NCI-H2196 (cell line): ENCODE data around the gene STRN.
"Not testable (repeated sequence)": the region's sequence is repeated elsewhere in the genome, so short reads cannot be mapped to it uniquely, and the experiment has no call there.

Experiments
- DNase-seq: peaks from one replicate; lab custom pipeline; 2025; ENCODE audit not compliant: unreplicated experiment; lab: John Stamatoyannopoulos, UW

The STRN gene

GRCh38 chr2:36963734-36964133 is 2.6 kb downstream of the STRN start:
- DNase-seq = no peak

- DNase-seq = no peak
These were observed 3.2 kb downstream of the STRN start for GRCh38 chr2:36963106-36963505.

GRCh38 chr2:36960773-36961172 is 5.6 kb downstream of the STRN start:
- no peak for DNase-seq

- peak; percentile 11 for DNase-seq
These were observed 6.2 kb downstream of the STRN start for GRCh38 chr2:36960005-36960675.

GRCh38 chr2:36954977-36955607 is 11.2 kb downstream of the STRN start:
- DNase-seq = no peak

- no peak for DNase-seq
These were observed 13.6 kb downstream of the STRN start for GRCh38 chr2:36952748-36953197.

- no peak for DNase-seq
These were observed 14.8 kb downstream of the STRN start for GRCh38 chr2:36951574-36951973.

GRCh38 chr2:36951027-36951518 is 15.3 kb downstream of the STRN start:
- no peak for DNase-seq

- no peak for DNase-seq
These were observed 16.5 kb downstream of the STRN start for GRCh38 chr2:36949845-36950244.

GRCh38 chr2:36945240-36945639 is 21.1 kb downstream of the STRN start:
- not testable (repeated sequence) for DNase-seq

GRCh38 chr2:36941867-36942266 is 24.5 kb downstream of the STRN start:
- DNase-seq = no peak

GRCh38 chr2:36936526-36936925 is 29.8 kb downstream of the STRN start:
- not testable (repeated sequence) for DNase-seq

GRCh38 chr2:36931688-36932087 is 34.6 kb downstream of the STRN start:
- not testable (repeated sequence) for DNase-seq

- not testable (repeated sequence) for DNase-seq
These were observed 35.4 kb downstream of the STRN start for GRCh38 chr2:36930787-36931410.

- not testable (repeated sequence) for DNase-seq
These were observed 39.9 kb downstream of the STRN start for GRCh38 chr2:36926175-36927132.

- not testable (repeated sequence) for DNase-seq
These were observed 43.7 kb downstream of the STRN start for GRCh38 chr2:36922629-36923028.

GRCh38 chr2:36921984-36922383 is 44.4 kb downstream of the STRN start:
- no peak for DNase-seq

GRCh38 chr2:36919041-36919837 is 47.1 kb downstream of the STRN start:
- DNase-seq = no peak

GRCh38 chr2:36918307-36918706 is 48.0 kb downstream of the STRN start:
- DNase-seq = no peak

- DNase-seq = no peak
These were observed 50.7 kb downstream of the STRN start for GRCh38 chr2:36915627-36916026.
